K562 treated with DMSO at 1 percent for 24 hours (cell line): ENCODE measurements around the gene SETX. TPM values are rescaled to one million over a fixed set of nuclear protein-coding genes. Genes with fewer than 3 reads are reported as not detected.

ENCODE experiments used
- total RNA-seq: library from RNA; unstranded; fragments of 300-600 nt; gene quantifications from 2 replicates; pipeline ENCODE4 v1.2.3, GENCODE V29; 2022; ENCODE audit warnings: low read depth; ENCODE audit not compliant: insufficient read depth

SETX gene
- 13.1 and 17.3 TPM in 2 replicates for total RNA-seq

DNA sequence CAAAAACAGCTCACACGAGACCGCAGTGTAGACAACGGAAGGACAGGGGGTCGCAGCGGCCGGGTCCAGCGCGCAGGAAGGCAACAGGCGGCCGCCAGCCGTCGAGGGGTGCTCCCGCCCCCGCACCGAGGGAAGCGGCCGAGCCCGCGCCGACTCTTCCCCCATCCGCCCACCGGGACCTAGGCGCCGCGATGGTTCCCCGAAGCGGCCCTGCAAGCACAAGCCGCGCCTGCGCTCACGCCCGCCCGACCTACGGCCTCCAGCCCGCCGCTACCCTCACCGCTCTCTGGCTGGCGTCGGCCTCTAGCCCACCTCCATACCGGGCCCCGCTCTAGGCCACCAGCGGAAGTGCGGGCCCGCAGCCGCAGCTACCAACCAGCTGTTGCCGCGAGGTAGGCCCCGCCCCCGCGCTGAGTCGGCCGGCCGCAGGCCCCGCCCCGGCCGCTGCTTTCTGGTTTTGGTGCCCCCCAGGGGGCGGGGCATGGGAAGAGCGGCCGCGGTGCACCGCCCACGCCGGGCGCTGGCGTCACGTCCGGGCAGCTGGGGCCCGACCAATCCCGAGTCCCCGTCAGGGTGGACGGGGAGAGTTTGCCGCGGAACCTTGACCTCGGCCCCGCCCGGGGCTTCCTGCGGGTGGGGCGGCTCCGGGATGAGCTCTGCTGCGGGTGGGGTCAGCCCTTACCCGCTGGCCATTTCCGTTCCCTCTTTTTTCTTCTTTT is at the start of gene SETX:
TSS of gene SETX (minus strand) at position 350 of the 719 bp plus-strand sequence. CDS start 5,558 bp downstream, outside the sequence.

Other genes with a start within 250 kb of the SETX start
- gene NTNG2, start 192.9 kb downstream of the SETX start, total RNA-seq: 0.06 TPM in 1 of 2 replicates, not detected in the other
- gene TTF1, start 51.9 kb upstream of the SETX start, total RNA-seq: 8.4 and 10.1 TPM in 2 replicates
- gene CFAP77, start 55.2 kb upstream of the SETX start, total RNA-seq: not detected in 2 replicates
- not detected in 2 replicates for gene BARHL1, start 227.6 kb upstream of the SETX start, total RNA-seq